Uterus (tissue), 2 donors: ENCODE measurements around the gene EXOC6.

ENCODE experiments used
- POLR2A ChIP-seq, 2 donors: fragments of 450-650 bp; IDR thresholded peaks; one replicate each; pipeline ENCODE4 v1.6.1; 2016; ENCODE audit warnings: antibody characterized with exemption in 2 of 2, mild to moderate bottlenecking in 1 of 2, moderate library complexity in 1 of 2
- TF ChIP-seq, protein P1 (sequence below), 4 experiments: fragments of 200-600 bp in 2 of 4; fragments of 450-650 bp in 2 of 4; sonication (generic) in 2 of 4; IDR thresholded peaks; one replicate each; pipeline ENCODE4 v1.5.1; 2016 to 2019; ENCODE audit warnings: antibody characterized with exemption in 4 of 4, mild to moderate bottlenecking in 2 of 4, moderate library complexity in 1 of 4

DNA sequence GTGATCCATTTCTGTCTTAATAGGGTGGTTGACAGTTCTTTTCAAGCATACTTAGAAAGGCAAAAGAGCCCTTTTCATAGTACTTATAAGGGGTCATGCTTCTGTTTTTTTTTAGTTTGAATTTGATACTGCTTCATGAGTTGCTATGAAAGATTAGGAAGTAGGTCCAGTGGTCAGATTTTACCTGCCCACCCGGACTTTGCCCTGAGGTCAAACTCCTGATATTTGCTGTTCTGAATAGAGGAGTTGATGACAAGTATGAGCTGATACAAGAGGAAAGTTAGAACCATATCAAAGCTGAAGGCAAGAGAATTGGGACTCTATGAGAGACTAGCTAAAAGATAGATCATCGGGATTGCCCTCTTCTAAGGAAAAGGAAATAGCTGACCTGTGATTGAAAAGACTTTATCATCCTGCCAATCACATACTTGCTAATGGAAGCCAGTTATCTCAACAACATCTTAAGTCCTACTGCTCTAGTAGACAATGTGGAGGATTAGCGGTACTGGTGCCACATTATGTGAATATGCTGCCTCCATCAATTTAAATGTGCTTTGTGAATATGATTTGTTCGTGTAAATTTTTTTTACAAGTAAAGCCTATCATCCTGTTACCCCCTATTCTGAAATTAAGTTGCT is 174.8 kb downstream of the EXOC6 start:
- no peak for TF ChIP-seq POLR2A (IDR thresholded peaks at IDR 0.05)
- TF ChIP-seq, protein P1, sequence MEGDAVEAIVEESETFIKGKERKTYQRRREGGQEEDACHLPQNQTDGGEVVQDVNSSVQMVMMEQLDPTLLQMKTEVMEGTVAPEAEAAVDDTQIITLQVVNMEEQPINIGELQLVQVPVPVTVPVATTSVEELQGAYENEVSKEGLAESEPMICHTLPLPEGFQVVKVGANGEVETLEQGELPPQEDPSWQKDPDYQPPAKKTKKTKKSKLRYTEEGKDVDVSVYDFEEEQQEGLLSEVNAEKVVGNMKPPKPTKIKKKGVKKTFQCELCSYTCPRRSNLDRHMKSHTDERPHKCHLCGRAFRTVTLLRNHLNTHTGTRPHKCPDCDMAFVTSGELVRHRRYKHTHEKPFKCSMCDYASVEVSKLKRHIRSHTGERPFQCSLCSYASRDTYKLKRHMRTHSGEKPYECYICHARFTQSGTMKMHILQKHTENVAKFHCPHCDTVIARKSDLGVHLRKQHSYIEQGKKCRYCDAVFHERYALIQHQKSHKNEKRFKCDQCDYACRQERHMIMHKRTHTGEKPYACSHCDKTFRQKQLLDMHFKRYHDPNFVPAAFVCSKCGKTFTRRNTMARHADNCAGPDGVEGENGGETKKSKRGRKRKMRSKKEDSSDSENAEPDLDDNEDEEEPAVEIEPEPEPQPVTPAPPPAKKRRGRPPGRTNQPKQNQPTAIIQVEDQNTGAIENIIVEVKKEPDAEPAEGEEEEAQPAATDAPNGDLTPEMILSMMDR (IDR thresholded peaks at IDR 0.05), result no peak
